Mesodermal cell (in vitro differentiated cells): Measurements from ENCODE around the gene C10orf120.

Experiments
- H3K27ac ChIP-seq: 2 replicates; pipeline ENCODE4 v1.7.0; 2013; ENCODE audit warnings: mild to moderate bottlenecking, low read depth, low read length, moderate library complexity; ENCODE audit not compliant: severe bottlenecking
- H3K36me3 ChIP-seq: 2 replicates; pipeline ENCODE4 v1.7.1; 2013; ENCODE audit warnings: mild to moderate bottlenecking, low read length, moderate library complexity; ENCODE audit not compliant: control insufficient read depth, insufficient read depth
- H3K4me1 ChIP-seq: one replicate; pipeline ENCODE4 v1.7.1; 2013; ENCODE audit warnings: mild to moderate bottlenecking, low read length; ENCODE audit not compliant: insufficient read depth, control insufficient read depth, poor library complexity, severe bottlenecking
- H3K4me3 ChIP-seq: 2 replicates; pipeline ENCODE4 v1.7.0; 2013; ENCODE audit warnings: low read length, control low read depth, mild to moderate bottlenecking; ENCODE audit not compliant: insufficient read depth, poor library complexity, severe bottlenecking; ENCODE audit errors: extremely low read depth
- H3K9me3 ChIP-seq: 2 replicates; pipeline ENCODE4 v1.7.1; 2013; ENCODE audit warnings: mild to moderate bottlenecking, low read length, moderate library complexity; ENCODE audit not compliant: control insufficient read depth
- whole genome bisulfite sequencing, 2 experiments: methylation state at CpG; one replicate each; pipeline ENCODE4 v1.1.5; 2013; ENCODE audit warnings: missing lambda C conversion rate in 2 of 2; ENCODE audit not compliant: insufficient coverage in 2 of 2; 5-methylcytosine and 5-hydroxymethylcytosine counted together

Gene C10orf120

GRCh38 chr10:122649903-122650302, 49.7 kb downstream of the C10orf120 start:
- Histone ChIP-seq H3K4me1 (no peaks in the 10 kb centered on the region), H3K27ac (no peak overlapping the region), H3K4me3 (no peak overlapping the region), H3K36me3 (no peaks in the 10 kb centered on the region), H3K9me3 (no peaks in the 10 kb centered on the region)
- 82 to 89% methylated on average over 3 to 5 of the region's 5 CpGs for WGBS, 2 experiments

DNA sequence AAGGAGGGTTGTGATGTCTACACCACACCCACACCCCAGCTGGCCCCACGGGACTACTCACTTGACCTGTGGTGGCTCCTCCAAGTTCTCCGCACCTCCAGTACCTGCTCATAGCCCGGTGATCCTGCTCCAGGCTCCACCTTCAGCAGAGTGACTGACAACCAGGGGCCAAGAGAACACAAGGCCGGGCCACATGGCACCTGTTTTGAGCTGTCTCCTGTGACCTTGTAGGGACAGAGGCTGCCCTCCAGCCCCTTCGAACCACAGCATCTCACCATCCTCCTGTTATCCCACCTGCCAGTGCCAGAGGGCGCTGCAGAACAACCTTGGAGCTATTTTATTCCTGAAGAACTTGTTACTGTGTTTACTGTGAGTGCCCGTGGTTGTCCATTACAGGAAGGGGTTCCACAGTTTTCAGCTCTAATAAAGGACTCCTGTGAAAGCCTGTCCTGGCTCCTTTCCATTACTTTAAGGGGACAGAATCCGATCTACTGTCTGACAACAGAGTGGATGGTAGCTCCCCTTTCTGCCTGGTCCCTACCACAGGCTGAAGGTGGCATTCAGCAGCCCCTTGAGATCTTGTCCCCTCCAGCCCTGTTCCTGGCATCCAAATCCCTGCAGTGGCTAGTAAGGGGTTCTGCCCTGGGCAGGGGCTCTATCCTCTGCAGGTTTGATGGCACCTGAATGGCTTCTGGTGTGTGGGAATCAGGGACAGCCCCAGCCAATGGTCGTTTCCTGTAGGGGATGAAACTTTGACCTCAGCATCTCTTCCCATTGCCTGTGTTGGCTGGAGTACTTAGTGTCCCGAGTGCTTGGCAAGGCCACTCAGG, 50.8 kb downstream of the C10orf120 start:
- H3K36me3 ChIP-seq: no peaks in the 10 kb centered on the region
- H3K9me3 ChIP-seq: no peaks in the 10 kb centered on the region
- no peak overlapping the region for H3K27ac ChIP-seq
- H3K4me1 ChIP-seq: no peaks in the 10 kb centered on the region
- H3K4me3 ChIP-seq: no peak overlapping the region
- WGBS, 2 experiments: 38 to 52% methylated on average over 6 to 8 of the region's 10 CpGs
